GM12865 (cell line): Measurements from ENCODE around the gene PRR20G.
A peak's percentile ranks its signal among the peaks of the same experiment; 100 is the strongest.
"Not testable (repeated sequence)": the region's sequence is repeated elsewhere in the genome, so short reads cannot be mapped to it uniquely, and the experiment has no call there.

ENCODE experiments used
- DNase-seq: peaks from one replicate; pipeline ENCODE4 v3.0.0; 2010; ENCODE audit warnings: low read depth
- H3K4me3 ChIP-seq: 2 replicates; pipeline ENCODE4 v1.5.1; 2011; ENCODE audit warnings: mild to moderate bottlenecking, low read depth, low read length, control low read depth
- CTCF ChIP-seq: IDR thresholded peaks from 2 replicates; pipeline ENCODE4 v1.5.1; 2011; ENCODE audit warnings: low read length, control low read depth, low read depth, inconsistent platforms; ENCODE audit not compliant: insufficient read depth; ENCODE audit errors: missing control alignments

Gene PRR20G

GRCh38 chr3:127312818-127313217 lies 25.0 kb upstream of the PRR20G start:
- no peak for TF ChIP-seq CTCF

GRCh38 chr3:127308821-127309220 lies 21.0 kb upstream of the PRR20G start:
- not testable (repeated sequence) for H3K4me3 ChIP-seq, DNase-seq

More at GRCh38 chr3:127312818-127313217, 25.0 kb upstream of the PRR20G start:
- DNase-seq: no peak
- H3K4me3 ChIP-seq: no peak overlapping the region

- no peak overlapping the region for H3K4me3 ChIP-seq
- DNase-seq: no peak
- no peak for TF ChIP-seq CTCF
Measured at GRCh38 chr3:127307916-127308315, 20.1 kb upstream of the PRR20G start.

- peak; percentile 43 for DNase-seq
- H3K4me3 ChIP-seq: no peak overlapping the region
- TF ChIP-seq CTCF: no peak
Measured at GRCh38 chr3:127307112-127307835, 19.4 kb upstream of the PRR20G start.

GRCh38 chr3:127306361-127307111 lies 18.7 kb upstream of the PRR20G start:
- TF ChIP-seq CTCF: no peak
- H3K4me3 ChIP-seq: no peak overlapping the region
- DNase-seq: no peak

GRCh38 chr3:127305499-127306060 lies 17.7 kb upstream of the PRR20G start:
- H3K4me3 ChIP-seq: no peak overlapping the region
- no peak for TF ChIP-seq CTCF
- no peak for DNase-seq

- H3K4me3 ChIP-seq: no peak overlapping the region
- no peak for DNase-seq
- no peak for TF ChIP-seq CTCF
Measured at GRCh38 chr3:127304121-127304744, 16.4 kb upstream of the PRR20G start.
